NCI-H1048 (cell line): ENCODE results near the gene KRTAP1-3.
"Not testable (repeated sequence)": the region's sequence is repeated elsewhere in the genome, so short reads cannot be mapped to it uniquely, and the experiment has no call there.

Experiments used
- DNase-seq: peaks from one replicate; lab custom pipeline; 2025; lab: John Stamatoyannopoulos, UW

Gene KRTAP1-3, protein sequence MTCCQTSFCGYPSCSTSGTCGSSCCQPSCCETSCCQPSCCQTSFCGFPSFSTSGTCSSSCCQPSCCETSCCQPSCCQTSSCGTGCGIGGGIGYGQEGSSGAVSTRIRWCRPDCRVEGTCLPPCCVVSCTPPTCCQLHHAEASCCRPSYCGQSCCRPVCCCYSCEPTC

DNA sequence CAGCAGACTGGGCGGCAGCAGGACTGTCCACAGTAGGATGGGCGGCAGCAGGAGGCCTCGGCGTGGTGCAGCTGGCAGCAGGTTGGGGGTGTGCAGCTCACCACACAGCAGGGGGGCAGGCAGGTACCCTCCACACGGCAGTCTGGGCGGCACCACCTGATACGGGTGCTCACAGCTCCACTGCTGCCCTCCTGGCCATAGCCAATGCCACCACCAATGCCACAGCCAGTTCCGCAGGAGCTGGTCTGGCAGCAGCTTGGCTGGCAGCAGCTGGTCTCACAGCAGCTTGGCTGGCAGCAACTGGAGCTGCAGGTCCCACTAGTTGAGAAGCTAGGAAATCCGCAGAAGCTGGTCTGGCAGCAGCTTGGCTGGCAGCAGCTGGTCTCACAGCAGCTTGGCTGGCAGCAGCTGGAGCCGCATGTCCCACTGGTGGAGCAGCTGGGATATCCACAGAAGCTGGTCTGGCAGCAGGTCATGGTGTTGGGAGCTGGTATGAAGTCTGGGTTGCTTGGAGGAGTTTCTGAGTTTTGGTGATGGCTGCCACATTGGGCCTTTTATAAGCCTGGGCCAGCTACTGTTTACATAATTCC, at the start of gene KRTAP1-3:
TSS of gene KRTAP1-3 (minus strand) at position 529 of the 590 bp plus-strand sequence. CDS start at position 476, 53 bp downstream.
- DNase-seq, result not testable (repeated sequence)

DNA sequence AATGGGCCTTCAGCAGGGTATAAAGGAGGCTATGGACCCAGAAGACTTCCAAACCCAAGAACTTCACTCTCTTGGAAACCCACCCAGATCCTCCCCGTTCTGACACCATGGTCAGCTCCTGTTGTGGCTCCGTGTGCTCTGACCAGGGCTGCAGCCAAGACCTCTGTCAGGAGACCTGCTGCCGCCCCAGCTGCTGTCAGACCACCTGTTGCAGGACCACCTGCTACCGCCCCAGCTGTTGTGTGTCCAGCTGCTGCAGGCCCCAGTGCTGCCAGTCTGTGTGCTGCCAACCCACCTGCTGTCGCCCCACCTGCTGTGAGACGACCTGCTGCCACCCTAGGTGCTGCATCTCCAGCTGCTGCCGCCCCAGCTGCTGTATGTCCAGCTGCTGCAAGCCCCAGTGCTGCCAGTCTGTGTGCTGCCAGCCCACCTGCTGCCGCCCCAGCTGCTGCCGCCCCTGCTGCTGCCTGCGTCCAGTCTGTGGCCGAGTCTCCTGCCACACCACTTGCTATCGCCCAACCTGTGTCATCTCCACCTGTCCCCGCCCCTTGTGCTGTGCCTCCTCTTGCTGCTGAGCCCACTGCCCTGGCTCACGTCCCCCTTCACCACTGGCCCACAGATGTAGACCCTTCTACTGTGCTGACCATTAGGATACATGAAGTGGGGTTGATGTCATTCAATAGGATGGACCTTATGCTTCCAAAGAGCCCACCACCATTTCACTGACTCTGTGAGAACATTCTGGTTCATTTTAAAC, 49.6 kb upstream of the KRTAP1-3 start, which contains the start of gene KRTAP4-7:
TSS of gene KRTAP4-7 (plus strand) at position 51 of the 757 bp plus-strand sequence. CDS start at position 108, 57 bp downstream.
- not testable (repeated sequence) for DNase-seq

DNA sequence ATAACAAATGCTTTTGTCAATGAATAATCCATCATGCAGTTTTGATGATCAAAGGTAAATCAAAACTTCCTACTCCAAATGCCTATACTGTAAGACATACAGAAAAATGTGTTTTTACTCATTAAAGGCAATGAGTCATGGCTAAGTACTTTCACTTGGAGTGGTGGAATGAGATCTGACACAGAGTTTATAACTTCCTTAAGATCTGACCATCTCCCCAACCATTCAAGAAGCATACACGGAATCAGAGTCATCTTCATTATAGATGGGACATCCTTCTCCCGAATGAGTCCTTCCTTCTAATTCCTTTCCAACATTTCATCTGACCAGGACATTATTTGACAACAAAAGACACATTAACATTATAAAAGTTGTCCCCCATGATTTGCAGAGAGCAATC, 48.8 kb upstream of the KRTAP1-3 start:
- not testable (repeated sequence) for DNase-seq

DNA sequence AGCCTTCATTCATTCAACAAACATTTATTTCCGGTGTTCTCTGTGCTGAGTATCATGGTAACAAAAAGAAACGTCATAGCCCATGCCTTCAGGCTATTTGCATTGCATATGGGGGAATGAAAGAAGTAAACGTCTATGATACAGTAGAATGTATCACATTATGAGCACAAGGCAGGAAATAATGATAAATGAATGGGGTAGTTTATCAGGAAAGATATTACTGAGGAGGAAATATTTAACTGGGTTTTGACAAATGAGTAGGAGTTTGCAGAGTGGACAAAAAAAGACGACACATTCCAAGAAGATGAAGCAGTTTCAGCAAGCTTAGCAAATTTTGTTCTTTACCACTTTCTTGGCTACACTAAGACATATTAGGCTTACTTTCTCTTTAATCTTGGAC, 48.0 kb upstream of the KRTAP1-3 start:
- no peak for DNase-seq

DNA sequence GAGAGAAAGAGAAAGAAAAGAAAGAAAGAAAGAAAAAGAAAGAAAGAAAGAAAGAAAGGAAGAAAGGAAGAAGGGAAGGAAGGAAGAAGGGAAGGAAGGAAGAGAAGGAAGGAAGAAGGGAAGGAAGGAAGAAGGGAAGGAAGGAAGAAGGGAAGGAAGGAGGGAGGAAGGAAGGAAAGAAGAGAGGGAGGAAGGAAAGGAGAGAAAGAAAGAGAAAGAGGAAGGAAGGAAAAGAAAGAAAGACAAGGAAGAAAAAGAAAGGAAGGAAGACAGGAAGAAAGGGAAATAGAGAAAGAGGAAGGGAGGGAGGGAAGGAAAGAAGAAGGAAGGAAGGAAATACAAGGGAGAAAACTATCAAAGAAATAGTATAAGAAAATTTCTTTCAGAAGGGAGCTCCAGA, 42.1 kb upstream of the KRTAP1-3 start:
- DNase-seq, result no peak

DNA sequence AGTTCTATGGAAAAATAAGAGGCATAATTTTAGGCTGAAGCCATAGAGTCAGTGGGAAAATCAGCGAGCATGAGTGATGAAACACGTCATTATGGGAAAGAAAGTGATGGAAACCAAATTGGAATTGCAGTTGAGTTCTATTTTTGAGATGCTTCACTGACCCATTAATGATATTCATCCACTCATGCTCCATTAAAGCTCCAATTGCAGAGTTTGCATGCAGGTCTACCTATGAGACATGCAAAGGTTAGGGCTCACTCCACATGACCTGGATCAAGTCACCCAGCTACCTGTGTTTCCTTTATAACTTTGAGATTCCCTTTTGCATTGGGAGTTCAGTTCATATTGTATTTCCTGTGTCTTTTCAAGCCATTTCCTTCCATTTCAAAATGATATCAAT, 39.0 kb upstream of the KRTAP1-3 start:
- no peak for DNase-seq

DNA sequence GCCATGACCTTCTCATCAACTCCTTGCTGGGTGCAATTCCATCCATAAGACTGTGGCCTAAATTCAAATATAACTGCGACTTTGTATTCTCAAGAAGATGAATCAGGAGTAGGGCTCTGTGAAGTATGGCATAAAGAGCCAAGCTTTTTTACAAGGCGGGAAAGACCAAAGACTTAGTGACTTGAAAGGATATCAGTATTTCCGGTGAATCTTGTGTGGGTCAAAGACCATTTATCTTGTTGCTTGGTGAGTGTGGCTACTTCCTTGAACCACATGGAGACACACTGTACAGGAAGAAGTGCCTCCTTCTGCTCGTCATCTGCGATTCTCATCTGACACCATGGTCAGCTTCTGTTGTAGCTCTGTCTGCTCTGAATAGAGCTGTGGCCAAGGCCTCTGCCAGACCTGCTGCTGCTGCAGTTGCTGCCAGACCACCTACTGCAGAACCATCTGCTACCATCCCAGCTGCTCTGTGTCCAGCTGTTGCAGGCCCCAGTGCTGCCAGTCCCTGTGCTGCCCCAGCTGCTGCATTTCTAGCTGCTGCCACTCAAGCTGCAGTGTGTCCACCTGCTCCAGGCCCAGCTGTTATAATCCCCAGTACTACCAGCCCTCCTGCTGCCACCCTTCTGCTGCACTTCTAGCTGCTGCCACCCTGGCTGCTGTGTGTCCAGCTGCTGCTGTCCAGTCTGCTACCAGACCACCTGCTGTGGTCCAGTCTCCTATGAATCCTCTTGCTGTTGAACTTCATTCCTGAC, 37.1 kb upstream of the KRTAP1-3 start:
- no peak for DNase-seq

DNA sequence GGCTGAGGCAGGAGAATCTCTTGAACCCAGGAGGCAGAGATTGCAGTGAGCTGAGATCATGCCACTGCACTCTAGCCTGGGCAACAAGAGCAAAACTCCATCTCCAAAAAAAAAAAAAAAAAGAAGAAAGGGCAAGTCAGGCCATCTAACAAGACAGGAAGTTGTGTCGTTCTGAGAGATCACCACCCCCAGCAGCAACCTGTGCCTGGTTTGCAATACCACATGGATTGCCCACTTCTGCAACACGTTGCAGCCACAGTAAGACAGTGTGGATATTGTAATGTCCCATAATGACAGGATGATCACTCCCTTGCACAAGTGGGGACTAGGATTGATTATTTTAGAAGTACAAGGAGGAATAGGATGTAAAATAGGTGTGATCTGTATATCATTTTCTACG, 34.4 kb upstream of the KRTAP1-3 start:
- DNase-seq, result no peak

DNA sequence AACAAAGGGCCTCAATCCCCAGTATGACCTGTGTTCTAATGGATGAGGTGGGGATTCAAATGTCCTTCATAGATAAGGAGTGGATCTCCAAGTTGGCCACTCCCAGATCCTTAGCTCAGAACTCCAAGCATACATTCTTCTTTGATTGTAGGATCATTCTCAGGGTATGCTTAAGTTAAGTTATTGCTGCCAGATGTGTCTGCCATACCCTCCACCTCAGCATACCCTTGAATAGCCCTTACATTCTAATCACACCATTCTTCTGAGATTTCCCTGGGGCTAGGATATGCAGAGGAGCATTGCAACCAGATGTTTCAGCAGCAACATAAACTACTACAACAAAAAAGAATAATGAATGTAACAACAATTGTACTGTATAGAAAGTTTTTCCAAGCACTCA, 32.6 kb upstream of the KRTAP1-3 start:
- DNase-seq, result no peak

DNA sequence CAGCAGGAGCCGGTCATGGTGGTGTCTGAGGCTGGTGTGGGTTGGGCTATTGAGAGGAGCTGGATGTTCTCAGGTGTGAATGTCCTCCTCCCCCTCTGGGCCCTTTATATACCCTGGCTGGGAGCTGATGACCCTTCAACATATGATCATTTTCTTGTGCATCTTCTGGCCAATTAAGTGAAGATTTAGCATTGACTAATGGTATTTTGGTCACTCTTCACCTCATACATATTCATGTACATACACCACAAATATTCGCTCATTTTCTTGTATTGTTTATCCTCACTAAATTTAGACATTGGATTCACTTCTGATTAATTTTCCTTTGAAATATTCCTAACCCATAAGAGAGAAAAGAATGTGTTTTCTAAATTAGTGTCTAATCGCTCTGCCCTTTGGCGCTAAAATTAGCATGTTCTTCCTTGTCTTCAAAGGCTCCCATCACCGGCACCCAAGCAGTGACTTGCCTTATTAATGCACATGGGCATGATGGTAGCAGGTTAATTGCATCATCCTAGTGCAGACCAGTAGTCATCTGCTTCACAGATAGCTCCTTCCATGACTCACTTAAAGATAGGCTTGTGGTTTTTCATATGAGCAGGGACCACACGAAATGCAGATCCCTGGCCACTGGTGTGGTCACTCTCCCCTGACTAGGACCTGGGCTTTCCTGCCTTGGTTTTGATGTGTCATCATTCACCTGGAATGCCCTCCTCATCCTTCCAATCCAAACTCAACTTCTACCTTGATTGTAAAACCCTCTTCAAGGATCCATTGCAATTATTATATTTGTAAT, 31.4 kb upstream of the KRTAP1-3 start, which contains the start of gene KRTAP2-4:
TSS of gene KRTAP2-4 (minus strand) at position 51 of the 796 bp plus-strand sequence. CDS start at position 17, 34 bp downstream.
- no peak for DNase-seq

DNA sequence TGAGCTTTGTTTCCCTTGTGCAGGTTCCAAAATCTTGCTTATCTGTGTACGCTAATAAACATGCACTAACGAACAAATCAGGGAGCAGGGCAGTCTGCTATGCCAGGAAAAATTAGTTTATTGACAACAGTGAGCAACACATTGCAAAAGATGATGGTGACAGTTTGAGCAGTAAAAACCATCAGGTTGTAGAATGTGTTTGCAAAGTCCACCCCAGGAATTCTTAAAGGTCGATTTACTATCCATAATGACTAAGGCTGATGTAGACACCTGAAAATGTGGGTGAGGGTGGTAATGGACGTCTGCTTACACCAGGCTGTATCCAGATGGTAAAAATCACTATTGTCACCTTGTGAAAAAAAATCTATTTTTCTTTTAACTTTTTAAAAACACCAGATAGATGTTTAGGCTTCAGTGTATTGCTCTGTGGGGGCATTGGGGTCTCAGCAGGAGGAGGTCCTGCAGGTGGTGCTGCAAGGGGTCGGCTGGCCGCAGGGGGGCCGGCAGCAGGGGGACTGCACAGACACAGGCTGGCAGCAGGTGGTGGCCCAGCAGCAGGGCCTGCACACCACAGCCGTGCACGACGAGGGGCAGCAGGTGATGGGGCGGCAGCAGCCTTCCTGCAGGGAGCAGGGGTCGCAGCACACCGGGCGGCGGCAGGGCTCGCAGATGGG, 30.5 kb upstream of the KRTAP1-3 start:
- DNase-seq, result not testable (repeated sequence)

DNA sequence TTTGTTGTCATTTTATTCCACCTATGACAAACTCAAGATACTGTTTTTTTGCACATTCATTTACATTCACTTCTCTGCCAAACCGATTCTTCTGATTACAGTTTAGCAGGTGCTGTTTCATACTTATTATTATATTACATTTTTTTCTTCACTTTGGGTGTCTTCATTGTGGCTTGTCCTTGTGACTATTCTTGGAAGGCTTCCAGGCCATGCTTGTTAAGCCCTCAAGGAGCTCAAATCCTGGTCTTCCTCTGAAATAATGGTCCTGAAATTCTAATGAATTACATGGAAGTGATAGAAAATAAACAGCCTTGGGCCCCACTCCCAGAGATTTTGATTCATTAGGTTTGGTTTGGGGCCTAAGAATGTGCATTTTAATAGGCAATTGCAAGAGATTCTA, 29.6 kb upstream of the KRTAP1-3 start:
- no peak for DNase-seq

DNA sequence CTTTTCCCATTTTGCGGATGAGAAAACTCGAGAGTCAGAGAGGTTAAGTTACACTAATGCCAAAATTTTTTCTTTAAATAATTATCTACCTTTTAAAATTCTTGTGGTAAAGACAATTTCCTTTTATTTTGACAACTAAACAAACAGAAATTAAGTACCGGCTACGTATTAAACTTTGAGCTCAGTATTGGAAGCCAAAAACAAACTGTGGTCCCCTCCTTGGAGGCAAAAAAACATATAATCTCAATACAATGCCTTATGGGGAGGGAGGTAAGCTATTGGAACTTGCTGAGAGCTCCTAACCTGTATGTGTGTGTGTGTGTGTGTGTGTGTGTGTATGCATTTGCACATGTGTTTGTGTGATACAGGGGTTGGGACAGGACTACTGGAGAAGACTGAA, 28.8 kb upstream of the KRTAP1-3 start:
- DNase-seq, result no peak

DNA sequence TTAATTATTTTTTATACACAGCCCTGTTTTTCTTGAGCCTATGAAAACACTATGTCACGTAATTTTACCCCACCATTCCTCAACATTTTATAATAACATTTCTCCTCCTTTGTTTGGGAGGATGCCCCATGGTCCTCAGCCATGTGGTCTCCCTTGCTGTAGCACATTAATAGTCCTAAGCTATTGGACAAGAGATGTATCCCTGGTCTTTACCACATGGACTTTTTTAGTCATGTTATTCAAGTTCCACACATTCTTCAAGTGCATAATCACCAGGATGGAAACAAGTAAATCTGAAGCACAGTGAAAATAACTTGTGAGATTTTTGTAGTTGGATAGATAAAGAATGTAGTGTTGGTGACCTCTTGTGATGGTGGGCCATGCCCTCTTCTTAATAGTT, 27.3 kb upstream of the KRTAP1-3 start:
- DNase-seq, result no peak

DNA sequence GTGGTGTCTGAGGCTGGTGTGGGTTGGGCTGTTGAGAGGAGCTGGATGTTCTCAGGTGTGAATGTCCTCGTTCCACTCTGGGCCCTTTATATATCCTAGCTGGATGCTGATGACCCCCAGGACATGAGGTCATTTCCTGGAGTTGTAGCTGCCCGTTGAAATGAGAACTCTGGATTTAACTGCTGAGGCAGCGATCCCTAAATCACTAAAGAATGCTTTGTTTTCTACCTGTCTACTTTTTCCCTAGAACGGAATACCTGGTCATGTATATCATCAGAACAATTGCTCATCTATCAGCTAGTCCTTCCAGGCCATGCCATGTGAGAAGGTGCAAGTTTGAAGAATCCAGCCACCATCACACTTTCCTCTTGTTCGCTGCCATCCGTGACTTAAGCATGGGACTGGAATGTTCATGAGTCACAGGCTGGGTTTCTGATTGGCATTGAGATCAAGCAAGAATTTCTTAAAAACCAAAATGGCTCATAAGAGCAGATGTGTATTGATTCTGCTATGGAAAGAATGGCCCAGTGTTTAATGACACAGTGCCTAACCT, 25.5 kb upstream of the KRTAP1-3 start, which contains the start of gene KRTAP2-3:
TSS of gene KRTAP2-3 (minus strand) at position 63 of the 553 bp plus-strand sequence. CDS start 64 bp downstream, outside the sequence.
- DNase-seq, result no peak

DNA sequence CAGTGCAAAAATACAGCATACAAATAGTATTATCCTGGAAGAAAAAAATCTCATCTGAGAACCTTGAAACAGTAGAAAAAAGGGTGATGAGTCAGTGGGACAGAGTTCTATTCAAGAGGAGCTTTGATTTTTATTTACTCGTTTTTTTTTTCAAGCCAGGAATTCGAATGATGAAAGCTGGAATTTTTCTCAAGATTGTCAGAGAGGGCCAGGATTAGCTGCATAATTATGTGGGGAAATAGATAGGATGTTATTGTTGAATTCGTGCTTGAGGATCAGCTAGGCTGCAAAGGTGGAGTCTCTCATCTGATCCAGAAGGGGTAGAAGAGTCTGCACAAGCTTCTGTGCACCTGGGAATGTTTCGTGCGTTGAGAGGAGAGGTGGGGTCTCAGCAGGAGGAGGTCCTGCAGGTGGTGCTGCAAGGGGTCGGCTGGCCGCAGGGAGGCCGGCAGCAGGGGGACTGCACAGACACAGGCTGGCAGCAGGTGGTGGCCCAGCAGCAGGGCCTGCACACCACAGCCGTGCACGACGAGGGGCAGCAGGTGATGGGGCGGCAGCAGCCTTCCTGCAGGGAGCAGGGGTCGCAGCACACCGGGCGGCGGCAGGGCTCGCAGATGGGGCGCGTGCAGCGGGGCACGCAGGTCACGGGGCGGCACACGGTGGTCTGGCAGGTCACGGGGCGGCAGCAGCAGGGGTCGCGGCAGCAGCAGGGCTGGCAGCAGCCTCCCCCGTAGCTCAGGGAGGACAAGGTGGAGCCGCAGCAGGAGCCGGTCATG, 24.8 kb upstream of the KRTAP1-3 start:
- DNase-seq, result not testable (repeated sequence)

DNA sequence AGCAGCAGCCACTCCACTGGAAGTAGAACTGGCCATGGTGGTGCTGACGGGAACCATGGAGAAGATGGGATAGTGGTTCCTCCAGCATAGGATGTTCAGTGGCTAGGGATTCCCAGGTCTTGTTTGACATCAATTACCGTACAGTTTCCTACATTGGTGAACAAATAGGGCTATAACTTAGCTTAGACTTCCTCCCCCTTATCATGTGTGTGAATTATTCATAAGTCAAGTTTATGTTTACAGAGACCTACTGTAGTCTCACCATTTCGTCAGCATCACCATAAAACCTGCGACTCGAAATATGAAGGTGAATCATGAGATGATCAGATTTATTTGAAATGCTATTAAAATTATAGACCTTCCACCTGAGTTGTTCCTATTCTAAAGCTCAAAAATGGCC, 24.1 kb upstream of the KRTAP1-3 start:
- no peak for DNase-seq

DNA sequence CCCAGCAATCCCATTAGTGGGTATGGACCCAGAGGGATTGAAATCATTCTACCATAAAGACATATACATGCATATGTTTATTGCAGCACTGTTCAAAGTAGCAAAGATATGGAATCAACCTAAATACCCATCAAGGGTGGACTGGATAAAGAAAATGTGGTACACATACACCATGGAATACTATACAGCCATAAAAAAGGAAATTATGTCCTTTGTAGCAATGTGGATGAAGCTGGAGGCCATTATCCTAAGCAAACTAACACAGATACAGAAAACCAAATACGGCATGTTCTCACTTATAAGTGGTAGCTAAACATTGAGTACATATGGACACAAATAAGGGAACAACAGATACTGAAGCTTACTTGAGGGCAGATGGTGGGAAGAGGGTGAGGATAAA, 22.9 kb upstream of the KRTAP1-3 start:
- DNase-seq, result no peak

DNA sequence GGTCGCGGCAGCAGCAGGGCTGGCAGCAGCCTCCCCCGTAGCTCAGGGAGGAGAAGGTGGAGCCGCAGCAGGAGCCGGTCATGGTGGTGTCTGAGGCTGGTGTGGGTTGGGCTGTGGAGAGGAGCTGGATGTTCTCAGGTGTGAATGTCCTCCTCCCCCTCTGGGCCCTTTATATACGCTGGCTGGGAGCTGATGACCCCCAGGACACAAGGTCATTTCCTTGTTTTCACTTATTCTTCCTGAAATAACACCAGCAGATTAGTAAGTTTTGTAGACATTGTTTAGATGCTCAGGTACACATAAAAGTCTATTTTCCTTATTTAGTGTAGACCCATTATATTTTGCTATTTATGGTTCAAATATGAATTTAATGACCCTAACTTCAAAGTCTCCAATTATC, 20.5 kb upstream of the KRTAP1-3 start, which contains the start of gene KRTAP2-2:
TSS of gene KRTAP2-2 (minus strand) at position 101 of the 400 bp plus-strand sequence. CDS start at position 82, 19 bp downstream.
- not testable (repeated sequence) for DNase-seq
